Retinal pigment epithelial cell (primary cell): ENCODE measurements around the gene AHCYL1.
A peak's percentile ranks its signal among the peaks of the same experiment; 100 is the strongest.

ENCODE experiments used
- DNase-seq: peaks from one replicate; pipeline ENCODE4 v3.0.0-alpha.2; 2010; ENCODE audit warnings: low read depth
- H3K4me3 ChIP-seq: 2 replicates; pipeline ENCODE4 v1.5.1; 2011; ENCODE audit warnings: mild to moderate bottlenecking, low read length, control low read depth, moderate library complexity
- TF ChIP-seq, protein P1 (sequence below): conservative IDR thresholded peaks from 2 replicates; pipeline ENCODE4 v1.5.1; 2011; ENCODE audit warnings: low read depth, low read length, control low read depth, inconsistent platforms

Gene AHCYL1

GRCh38 chr1:109984456-109985246 is at the start of gene AHCYL1:
TSS of gene AHCYL1 (plus strand) at chr1:109984765. CDS start at chr1:109985053, 288 bp downstream.
- TF ChIP-seq, protein P1, sequence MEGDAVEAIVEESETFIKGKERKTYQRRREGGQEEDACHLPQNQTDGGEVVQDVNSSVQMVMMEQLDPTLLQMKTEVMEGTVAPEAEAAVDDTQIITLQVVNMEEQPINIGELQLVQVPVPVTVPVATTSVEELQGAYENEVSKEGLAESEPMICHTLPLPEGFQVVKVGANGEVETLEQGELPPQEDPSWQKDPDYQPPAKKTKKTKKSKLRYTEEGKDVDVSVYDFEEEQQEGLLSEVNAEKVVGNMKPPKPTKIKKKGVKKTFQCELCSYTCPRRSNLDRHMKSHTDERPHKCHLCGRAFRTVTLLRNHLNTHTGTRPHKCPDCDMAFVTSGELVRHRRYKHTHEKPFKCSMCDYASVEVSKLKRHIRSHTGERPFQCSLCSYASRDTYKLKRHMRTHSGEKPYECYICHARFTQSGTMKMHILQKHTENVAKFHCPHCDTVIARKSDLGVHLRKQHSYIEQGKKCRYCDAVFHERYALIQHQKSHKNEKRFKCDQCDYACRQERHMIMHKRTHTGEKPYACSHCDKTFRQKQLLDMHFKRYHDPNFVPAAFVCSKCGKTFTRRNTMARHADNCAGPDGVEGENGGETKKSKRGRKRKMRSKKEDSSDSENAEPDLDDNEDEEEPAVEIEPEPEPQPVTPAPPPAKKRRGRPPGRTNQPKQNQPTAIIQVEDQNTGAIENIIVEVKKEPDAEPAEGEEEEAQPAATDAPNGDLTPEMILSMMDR, result peak; percentile 95
- H3K4me3 ChIP-seq, result peak within 1 kb of the TSS; percentile 91
- peak; percentile 94 for DNase-seq

DNA sequence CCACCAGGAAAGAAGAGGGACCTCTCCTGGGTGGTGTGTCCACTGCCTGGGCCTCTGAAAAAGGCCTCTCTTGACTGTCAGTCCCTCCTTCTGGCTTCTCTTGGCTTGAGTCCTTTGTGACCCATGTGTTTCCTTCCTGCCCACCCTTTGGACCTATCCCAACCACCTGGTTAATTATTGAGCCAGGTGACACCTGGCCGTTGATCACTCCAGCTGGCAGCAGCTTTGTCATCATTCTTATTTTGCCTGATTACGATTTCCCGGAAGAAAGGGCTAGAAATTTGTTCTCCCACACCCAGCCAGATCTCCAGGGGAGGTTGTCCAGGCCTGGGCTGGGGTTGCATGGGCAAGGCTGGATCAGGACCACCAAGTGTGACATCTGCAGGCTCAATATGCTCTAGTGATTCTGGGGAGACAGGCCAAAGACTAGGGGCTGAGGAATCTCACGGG is 49.1 kb upstream of the AHCYL1 start:
- TF ChIP-seq, protein P1, result no peak
- no peak overlapping the region for H3K4me3 ChIP-seq
- DNase-seq, result no peak

DNA sequence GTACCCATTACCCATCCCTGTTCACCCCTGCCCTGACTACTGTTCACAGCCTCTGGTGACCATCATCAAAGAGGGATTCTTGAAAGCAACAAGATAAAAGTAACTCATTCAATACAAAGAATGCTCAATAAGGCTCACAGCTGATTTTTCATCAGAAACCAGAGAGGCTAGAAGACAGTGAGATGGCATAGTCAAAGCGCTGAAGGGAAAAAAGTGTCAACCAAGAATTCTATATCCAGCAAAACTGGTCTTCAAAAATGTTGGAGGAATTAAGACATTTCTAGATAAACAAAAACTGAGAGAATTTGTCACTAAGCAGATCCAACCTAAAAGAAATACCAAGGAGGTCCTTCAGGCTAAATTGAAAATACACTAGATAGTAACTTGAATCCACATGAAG is 46.8 kb upstream of the AHCYL1 start:
- no peak for DNase-seq
- TF ChIP-seq, protein P1, result no peak
- H3K4me3 ChIP-seq, result no peak overlapping the region

DNA sequence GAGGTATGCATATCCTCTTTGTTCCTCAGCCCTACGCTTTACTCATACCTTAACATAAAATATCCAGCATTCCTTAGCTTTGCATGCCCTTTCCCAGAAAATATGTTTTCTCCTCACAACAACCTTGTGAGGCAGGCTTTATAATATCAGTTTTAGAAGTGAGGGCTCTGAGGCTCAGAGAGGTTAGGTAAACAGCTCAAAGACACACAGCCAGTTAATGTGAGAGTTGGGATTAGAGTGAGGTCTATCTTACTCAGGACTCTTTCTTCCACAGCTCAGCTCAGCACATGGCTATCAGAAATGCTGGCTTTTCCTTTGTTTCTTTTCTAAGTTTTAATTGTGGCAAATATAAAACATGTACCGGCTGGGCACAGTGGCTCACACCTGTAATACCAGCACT is 46.0 kb upstream of the AHCYL1 start:
- no peak for DNase-seq
- TF ChIP-seq, protein P1, result no peak
- H3K4me3 ChIP-seq, result no peak overlapping the region

GRCh38 chr1:109942434-109942833 is 42.1 kb upstream of the AHCYL1 start:
- TF ChIP-seq, protein P1, result no peak
- no peak for DNase-seq

GRCh38 chr1:109944541-109944940 is 40.0 kb upstream of the AHCYL1 start:
- DNase-seq, result no peak
- TF ChIP-seq, protein P1, result no peak

More at GRCh38 chr1:109942434-109942833, 42.1 kb upstream of the AHCYL1 start:
- no peak overlapping the region for H3K4me3 ChIP-seq

DNA sequence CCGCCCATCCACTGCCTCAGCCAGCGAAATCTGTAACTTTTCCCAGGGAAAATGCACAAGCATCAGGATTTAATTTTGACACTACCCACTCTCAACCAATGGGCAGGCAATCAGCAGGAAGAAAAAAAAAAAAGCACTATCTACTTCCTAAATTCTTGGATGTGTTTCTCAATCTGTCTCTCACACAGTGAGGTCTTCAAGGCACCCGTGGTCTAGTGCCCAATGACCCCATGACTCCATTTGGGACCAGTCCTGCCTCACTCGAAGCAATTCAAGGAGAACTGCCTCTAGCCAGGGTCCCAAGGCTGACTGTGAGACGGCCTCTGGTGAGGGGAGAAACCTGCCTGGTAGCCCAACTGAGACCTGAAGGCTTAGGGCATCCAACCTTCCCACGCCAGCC is 38.1 kb upstream of the AHCYL1 start:
- no peak overlapping the region for H3K4me3 ChIP-seq
- TF ChIP-seq, protein P1, result no peak
- DNase-seq, result no peak

More at GRCh38 chr1:109944541-109944940, 40.0 kb upstream of the AHCYL1 start:
- H3K4me3 ChIP-seq, result no peak overlapping the region
